ENCODE data around the gene CLCN6. TPM values are rescaled to one million over a fixed set of nuclear protein-coding genes. Genes with fewer than 3 reads are reported as not detected.
A peak's percentile ranks its signal among the peaks of the same experiment; 100 is the strongest.

Gene CLCN6
- total RNA-seq (10 to 100 TPM; 17.7 to 43.4 TPM), polyA plus RNA-seq (ENCODE audit: insufficient read length in 6 of 6) (10 to 100 TPM; 17.2 to 23.9 (median 20.7) TPM)
- long read RNA-seq, donor 1, partial matches to known transcripts: 0 of 2 reads
- long read RNA-seq, donor 1, other reads (novel, unspliced or antisense): 0 of 2 reads
- long read RNA-seq, donor 2: 0 reads
- long read RNA-seq, donor 3: 0 reads
- long read RNA-seq, donor 4, partial matches to known transcripts: 1 of 2 reads
- long read RNA-seq, donor 4, other reads (novel, unspliced or antisense): 1 of 2 reads
- long read RNA-seq, donor 5, full-length matches to known transcripts: 1 of 7 reads
- long read RNA-seq, donor 5, partial matches to known transcripts: 6 of 7 reads
- long read RNA-seq, donor 5, other reads (novel, unspliced or antisense): 0 of 7 reads
- long read RNA-seq, donor 6: 0 reads
- long read RNA-seq, donor 7: 0 reads
- long read RNA-seq, donor 8: 0 reads
- long read RNA-seq, donor 9: 0 reads
- long read RNA-seq, donor 10, partial matches to known transcripts: 2 of 2 reads
- long read RNA-seq, donor 10, other reads (novel, unspliced or antisense): 0 of 2 reads
- long read RNA-seq, donor 11: 0 reads
- long read RNA-seq, donor 12: 0 reads

- Histone ChIP-seq H3K4me1 (peaks cover 26 to 82% of the 10 kb centered on the region in 2 donors), H3K36me3 (peaks cover 0 to 27% of the 10 kb centered on the region in 2 donors), H3K27ac (peak within 1 kb of the TSS; percentile 95 to 99), H3K9me3 (no peaks in the 10 kb centered on the region), H3K27me3 (no peaks in the 10 kb centered on the region), H3K4me3 (peak within 1 kb of the TSS; percentile 86 to 90)
- peak; percentile 98 to 100 (median 100) for DNase-seq
- ATAC-seq: peak; percentile 86
- intact Hi-C loops (cut with DNase I): no loop called here
- TF ChIP-seq, protein P1, sequence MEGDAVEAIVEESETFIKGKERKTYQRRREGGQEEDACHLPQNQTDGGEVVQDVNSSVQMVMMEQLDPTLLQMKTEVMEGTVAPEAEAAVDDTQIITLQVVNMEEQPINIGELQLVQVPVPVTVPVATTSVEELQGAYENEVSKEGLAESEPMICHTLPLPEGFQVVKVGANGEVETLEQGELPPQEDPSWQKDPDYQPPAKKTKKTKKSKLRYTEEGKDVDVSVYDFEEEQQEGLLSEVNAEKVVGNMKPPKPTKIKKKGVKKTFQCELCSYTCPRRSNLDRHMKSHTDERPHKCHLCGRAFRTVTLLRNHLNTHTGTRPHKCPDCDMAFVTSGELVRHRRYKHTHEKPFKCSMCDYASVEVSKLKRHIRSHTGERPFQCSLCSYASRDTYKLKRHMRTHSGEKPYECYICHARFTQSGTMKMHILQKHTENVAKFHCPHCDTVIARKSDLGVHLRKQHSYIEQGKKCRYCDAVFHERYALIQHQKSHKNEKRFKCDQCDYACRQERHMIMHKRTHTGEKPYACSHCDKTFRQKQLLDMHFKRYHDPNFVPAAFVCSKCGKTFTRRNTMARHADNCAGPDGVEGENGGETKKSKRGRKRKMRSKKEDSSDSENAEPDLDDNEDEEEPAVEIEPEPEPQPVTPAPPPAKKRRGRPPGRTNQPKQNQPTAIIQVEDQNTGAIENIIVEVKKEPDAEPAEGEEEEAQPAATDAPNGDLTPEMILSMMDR (IDR thresholded peaks at IDR 0.05): no peak
Observed at GRCh38 chr1:11805422-11806306, at the start of gene CLCN6, which contains the start of gene MTHFR. Gene CLCN6 (plus strand): TSS chr1:11806191. CDS start chr1:11806263, 72 bp downstream. Gene MTHFR (minus strand): TSS chr1:11805964. CDS start chr1:11803116, 2,848 bp downstream.

DNA sequence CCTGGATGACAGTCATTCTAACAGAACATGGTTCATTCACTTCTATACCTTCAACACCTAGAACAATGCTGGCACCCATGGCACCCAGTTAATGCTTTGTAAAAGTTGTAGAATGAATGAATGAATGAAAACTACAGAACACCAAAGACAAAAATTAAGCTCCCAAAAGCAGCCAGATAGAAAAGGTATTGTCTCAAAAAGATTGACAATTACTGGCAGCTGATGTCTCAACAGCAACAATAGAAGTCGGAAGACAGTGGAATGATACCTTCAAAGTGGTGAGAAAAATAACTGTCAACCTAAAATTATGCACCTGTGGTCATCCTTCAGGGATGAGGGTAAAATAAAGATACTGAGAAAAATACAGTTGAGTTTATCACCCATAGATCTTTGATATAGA lies 48.9 kb upstream of the CLCN6 start:
- intact Hi-C loops (cut with DNase I): no loop called here
- Histone ChIP-seq H3K27me3 (peaks cover 7 to 11% of the 10 kb centered on the region in 2 donors), H3K4me3 (no peak overlapping the region), H3K36me3 (no peaks in the 10 kb centered on the region), H3K9me3 (no peaks in the 10 kb centered on the region), H3K4me1 (peaks cover 0 to 4% of the 10 kb centered on the region in 2 donors), H3K27ac (no peak overlapping the region)
- TF ChIP-seq, protein P1 (IDR thresholded peaks at IDR 0.05): no peak
- ATAC-seq (no peak), DNase-seq (no peak)

- no peak overlapping the region for H3K4me3 ChIP-seq
- TF ChIP-seq, protein P1 (IDR thresholded peaks at IDR 0.05): no peak
- no peaks in the 10 kb centered on the region for H3K9me3 ChIP-seq
- DNase-seq: no peak
- no peaks in the 10 kb centered on the region for H3K36me3 ChIP-seq
- peaks cover 0 to 6% of the 10 kb centered on the region in 2 donors for H3K4me1 ChIP-seq
- intact Hi-C loops (cut with DNase I): no loop called here
- peaks cover 8 to 21% of the 10 kb centered on the region in 2 donors for H3K27me3 ChIP-seq
- no peak for ATAC-seq
- no peak overlapping the region for H3K27ac ChIP-seq
Observed at GRCh38 chr1:11759791-11760190, 46.2 kb upstream of the CLCN6 start.

DNA sequence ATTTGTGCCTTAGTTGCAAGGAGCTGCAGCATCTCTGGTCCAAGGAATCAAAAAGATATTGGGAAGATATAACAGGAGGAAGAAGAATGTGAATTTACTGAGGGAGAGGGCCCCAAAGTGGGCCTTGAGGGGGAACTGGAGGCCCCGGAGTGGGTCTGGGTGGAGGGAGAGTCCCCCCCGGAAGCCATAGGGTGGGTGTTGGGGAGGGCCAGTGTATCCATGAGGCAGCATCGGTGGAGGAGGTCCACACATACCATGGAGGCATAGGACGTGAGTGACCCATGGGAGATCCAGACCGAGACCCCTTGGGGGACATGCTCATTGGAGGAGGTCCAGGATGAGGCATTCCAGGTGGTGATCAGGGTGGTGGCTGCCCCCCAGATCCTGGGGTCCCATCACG lies 44.7 kb upstream of the CLCN6 start:
- H3K4me1 ChIP-seq: peaks cover 0 to 6% of the 10 kb centered on the region in 2 donors
- H3K27me3 ChIP-seq: peaks cover 8 to 23% of the 10 kb centered on the region in 2 donors
- H3K36me3 ChIP-seq: no peaks in the 10 kb centered on the region
- no peak overlapping the region for H3K4me3 ChIP-seq
- ATAC-seq (no peak), DNase-seq (no peak)
- intact Hi-C loops (cut with DNase I): no loop called here
- no peaks in the 10 kb centered on the region for H3K9me3 ChIP-seq
- TF ChIP-seq, protein P1 (IDR thresholded peaks at IDR 0.05): no peak
- no peak overlapping the region for H3K27ac ChIP-seq
